Liver (tissue), 3 donors: Measurements from ENCODE around the gene TUBB8.
"Not testable (repeated sequence)": the region's sequence is repeated elsewhere in the genome, so short reads cannot be mapped to it uniquely, and the experiment has no call there.

ENCODE experiments used
- EGR1 ChIP-seq, 2 donors: IDR thresholded peaks; 2 replicates each; pipeline ENCODE4 v1.6.1; 2016 to 2018; ENCODE audit warnings: antibody characterized with exemption in 2 of 2, low read depth in 2 of 2
- GABPA ChIP-seq, 2 donors: IDR thresholded peaks in 1 of 2; conservative IDR thresholded peaks in 1 of 2; 2 replicates each; pipeline ENCODE4 v1.6.1; 2016; ENCODE audit warnings: antibody characterized with exemption in 2 of 2, mild to moderate bottlenecking in 1 of 2, moderate library complexity in 1 of 2
- JUND ChIP-seq, 2 donors: IDR thresholded peaks; 2 replicates each; pipeline ENCODE4 v1.6.1; 2016; ENCODE audit warnings: antibody characterized with exemption in 2 of 2
- NR2F2 ChIP-seq: IDR thresholded peaks from 2 replicates; pipeline ENCODE4 v1.6.1; 2016; ENCODE audit warnings: antibody characterized with exemption
- RAD21 ChIP-seq, 2 donors: IDR thresholded peaks; 2 replicates each; pipeline ENCODE4 v1.6.1; 2016; ENCODE audit warnings: antibody characterized with exemption in 2 of 2, mild to moderate bottlenecking in 2 of 2
- RXRA ChIP-seq, 2 donors: IDR thresholded peaks; 2 replicates each; pipeline ENCODE4 v1.6.1; 2017 to 2018; ENCODE audit warnings: antibody characterized with exemption in 2 of 2, mild to moderate bottlenecking in 1 of 2
- SP1 ChIP-seq: IDR thresholded peaks from 2 replicates; pipeline ENCODE4 v1.6.1; 2018; ENCODE audit warnings: antibody characterized with exemption, mild to moderate bottlenecking
- TAF1 ChIP-seq: conservative IDR thresholded peaks from 2 replicates; pipeline ENCODE4 v1.6.1; 2016; ENCODE audit warnings: antibody characterized with exemption, mild to moderate bottlenecking
- YY1 ChIP-seq: IDR thresholded peaks from 2 replicates; pipeline ENCODE4 v1.6.1; 2016; ENCODE audit warnings: antibody characterized with exemption, mild to moderate bottlenecking
- TF ChIP-seq, protein P1 (sequence below): fragments of 150-350 bp; IDR thresholded peaks from 2 replicates; pipeline ENCODE4 v1.5.1; 2017; ENCODE audit warnings: improper control_type of control experiment, low read depth, low read length; ENCODE audit not compliant: missing input control
- TF ChIP-seq, protein P2 (sequence below): IDR thresholded peaks from 2 replicates; pipeline ENCODE4 v1.6.1; 2016; ENCODE audit warnings: antibody characterized with exemption
- TF ChIP-seq, protein P3 (sequence below): IDR thresholded peaks from 2 replicates; pipeline ENCODE4 v1.6.1; 2016; ENCODE audit warnings: antibody characterized with exemption, mild to moderate bottlenecking
- TF ChIP-seq, protein P4 (sequence below): IDR thresholded peaks from 2 replicates; pipeline ENCODE4 v1.6.1; 2016; ENCODE audit warnings: antibody characterized with exemption
- donor health status: healthy.
- donor health status: healthy.

DNA sequence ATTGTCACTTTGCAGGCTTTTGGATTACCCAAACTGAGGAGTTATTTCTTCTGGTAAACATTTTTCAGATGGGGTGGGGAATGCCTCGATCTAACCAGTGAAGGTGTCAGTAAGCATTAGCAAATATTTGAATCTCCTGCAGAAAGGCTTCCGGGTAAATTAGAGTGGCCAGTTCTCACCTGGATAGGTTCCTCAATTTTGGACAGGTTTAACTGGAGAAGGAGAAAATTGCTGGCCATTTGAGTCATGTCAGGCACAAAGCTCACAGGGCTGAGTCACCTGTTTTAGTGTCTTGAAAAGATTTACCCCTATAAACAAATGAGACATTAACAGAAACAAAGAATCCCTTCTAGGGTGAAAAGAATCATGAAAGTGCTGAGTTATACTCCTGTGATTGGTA is 830 bp upstream of the TUBB8 start:
- TF ChIP-seq, protein P1, sequence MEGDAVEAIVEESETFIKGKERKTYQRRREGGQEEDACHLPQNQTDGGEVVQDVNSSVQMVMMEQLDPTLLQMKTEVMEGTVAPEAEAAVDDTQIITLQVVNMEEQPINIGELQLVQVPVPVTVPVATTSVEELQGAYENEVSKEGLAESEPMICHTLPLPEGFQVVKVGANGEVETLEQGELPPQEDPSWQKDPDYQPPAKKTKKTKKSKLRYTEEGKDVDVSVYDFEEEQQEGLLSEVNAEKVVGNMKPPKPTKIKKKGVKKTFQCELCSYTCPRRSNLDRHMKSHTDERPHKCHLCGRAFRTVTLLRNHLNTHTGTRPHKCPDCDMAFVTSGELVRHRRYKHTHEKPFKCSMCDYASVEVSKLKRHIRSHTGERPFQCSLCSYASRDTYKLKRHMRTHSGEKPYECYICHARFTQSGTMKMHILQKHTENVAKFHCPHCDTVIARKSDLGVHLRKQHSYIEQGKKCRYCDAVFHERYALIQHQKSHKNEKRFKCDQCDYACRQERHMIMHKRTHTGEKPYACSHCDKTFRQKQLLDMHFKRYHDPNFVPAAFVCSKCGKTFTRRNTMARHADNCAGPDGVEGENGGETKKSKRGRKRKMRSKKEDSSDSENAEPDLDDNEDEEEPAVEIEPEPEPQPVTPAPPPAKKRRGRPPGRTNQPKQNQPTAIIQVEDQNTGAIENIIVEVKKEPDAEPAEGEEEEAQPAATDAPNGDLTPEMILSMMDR: not testable (repeated sequence)
- not testable (repeated sequence) for TF ChIP-seq TAF1; JUND (IDR thresholded peaks at IDR 0.05); YY1; RAD21 (IDR thresholded peaks at IDR 0.05); RXRA (IDR thresholded peaks at IDR 0.05); GABPA (IDR thresholded peaks at IDR 0.05 in 1 of 2, conservative IDR thresholded peaks at IDR 0.05 in 1 of 2); SP1; NR2F2; EGR1 (IDR thresholded peaks at IDR 0.05; ENCODE audit: low read depth in 2 of 2)
- TF ChIP-seq, protein P2, sequence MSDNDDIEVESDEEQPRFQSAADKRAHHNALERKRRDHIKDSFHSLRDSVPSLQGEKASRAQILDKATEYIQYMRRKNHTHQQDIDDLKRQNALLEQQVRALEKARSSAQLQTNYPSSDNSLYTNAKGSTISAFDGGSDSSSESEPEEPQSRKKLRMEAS: not testable (repeated sequence)
- TF ChIP-seq, protein P3, sequence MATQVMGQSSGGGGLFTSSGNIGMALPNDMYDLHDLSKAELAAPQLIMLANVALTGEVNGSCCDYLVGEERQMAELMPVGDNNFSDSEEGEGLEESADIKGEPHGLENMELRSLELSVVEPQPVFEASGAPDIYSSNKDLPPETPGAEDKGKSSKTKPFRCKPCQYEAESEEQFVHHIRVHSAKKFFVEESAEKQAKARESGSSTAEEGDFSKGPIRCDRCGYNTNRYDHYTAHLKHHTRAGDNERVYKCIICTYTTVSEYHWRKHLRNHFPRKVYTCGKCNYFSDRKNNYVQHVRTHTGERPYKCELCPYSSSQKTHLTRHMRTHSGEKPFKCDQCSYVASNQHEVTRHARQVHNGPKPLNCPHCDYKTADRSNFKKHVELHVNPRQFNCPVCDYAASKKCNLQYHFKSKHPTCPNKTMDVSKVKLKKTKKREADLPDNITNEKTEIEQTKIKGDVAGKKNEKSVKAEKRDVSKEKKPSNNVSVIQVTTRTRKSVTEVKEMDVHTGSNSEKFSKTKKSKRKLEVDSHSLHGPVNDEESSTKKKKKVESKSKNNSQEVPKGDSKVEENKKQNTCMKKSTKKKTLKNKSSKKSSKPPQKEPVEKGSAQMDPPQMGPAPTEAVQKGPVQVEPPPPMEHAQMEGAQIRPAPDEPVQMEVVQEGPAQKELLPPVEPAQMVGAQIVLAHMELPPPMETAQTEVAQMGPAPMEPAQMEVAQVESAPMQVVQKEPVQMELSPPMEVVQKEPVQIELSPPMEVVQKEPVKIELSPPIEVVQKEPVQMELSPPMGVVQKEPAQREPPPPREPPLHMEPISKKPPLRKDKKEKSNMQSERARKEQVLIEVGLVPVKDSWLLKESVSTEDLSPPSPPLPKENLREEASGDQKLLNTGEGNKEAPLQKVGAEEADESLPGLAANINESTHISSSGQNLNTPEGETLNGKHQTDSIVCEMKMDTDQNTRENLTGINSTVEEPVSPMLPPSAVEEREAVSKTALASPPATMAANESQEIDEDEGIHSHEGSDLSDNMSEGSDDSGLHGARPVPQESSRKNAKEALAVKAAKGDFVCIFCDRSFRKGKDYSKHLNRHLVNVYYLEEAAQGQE: not testable (repeated sequence)
- TF ChIP-seq, protein P4, sequence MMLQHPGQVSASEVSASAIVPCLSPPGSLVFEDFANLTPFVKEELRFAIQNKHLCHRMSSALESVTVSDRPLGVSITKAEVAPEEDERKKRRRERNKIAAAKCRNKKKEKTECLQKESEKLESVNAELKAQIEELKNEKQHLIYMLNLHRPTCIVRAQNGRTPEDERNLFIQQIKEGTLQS: not testable (repeated sequence)
